GM18868 (cell line): Measurements from ENCODE around the gene CLSTN1.

Experiments used
- ATAC-seq: cut with Tn5 transposase; IDR thresholded peaks from one replicate; pipeline ENCODE4 v1.9.1; 2021; ENCODE audit warnings: mild to moderate bottlenecking, moderate library complexity; ENCODE audit not compliant: unreplicated experiment

CLSTN1 gene

GRCh38 chr1:9852004-9852403 is 28.2 kb upstream of the CLSTN1 start:
- no peak for ATAC-seq

- ATAC-seq: no peak
Measured at GRCh38 chr1:9850442-9851162, 26.8 kb upstream of the CLSTN1 start.

GRCh38 chr1:9849691-9850441 is 26.1 kb upstream of the CLSTN1 start:
- ATAC-seq: no peak

GRCh38 chr1:9848022-9848421 is 24.3 kb upstream of the CLSTN1 start:
- ATAC-seq: no peak

GRCh38 chr1:9847269-9847668 is 23.5 kb upstream of the CLSTN1 start:
- ATAC-seq: no peak

- ATAC-seq: no peak
Measured at GRCh38 chr1:9846611-9847171, 22.9 kb upstream of the CLSTN1 start.

- no peak for ATAC-seq
Measured at GRCh38 chr1:9845914-9846313, 22.1 kb upstream of the CLSTN1 start.

GRCh38 chr1:9844756-9845155 is 21.0 kb upstream of the CLSTN1 start:
- no peak for ATAC-seq

- ATAC-seq: no peak
Measured at GRCh38 chr1:9844106-9844505, 20.3 kb upstream of the CLSTN1 start.

- no peak for ATAC-seq
Measured at GRCh38 chr1:9843576-9843945, 19.8 kb upstream of the CLSTN1 start.

- ATAC-seq: no peak
Measured at GRCh38 chr1:9842781-9843575, 19.2 kb upstream of the CLSTN1 start.

GRCh38 chr1:9842073-9842711 is 18.4 kb upstream of the CLSTN1 start:
- ATAC-seq: no peak

GRCh38 chr1:9841460-9841859 is 17.7 kb upstream of the CLSTN1 start:
- ATAC-seq: no peak

GRCh38 chr1:9840176-9840575 is 16.4 kb upstream of the CLSTN1 start:
- ATAC-seq: no peak

GRCh38 chr1:9838946-9839345 is 15.2 kb upstream of the CLSTN1 start:
- no peak for ATAC-seq

- no peak for ATAC-seq
Measured at GRCh38 chr1:9836632-9836960, 12.8 kb upstream of the CLSTN1 start.

- no peak for ATAC-seq
Measured at GRCh38 chr1:9835758-9836631, 12.2 kb upstream of the CLSTN1 start.

- no peak for ATAC-seq
Measured at GRCh38 chr1:9835404-9835757, 11.6 kb upstream of the CLSTN1 start.

- ATAC-seq: no peak
Measured at GRCh38 chr1:9833632-9834031, 9.9 kb upstream of the CLSTN1 start.

- ATAC-seq: no peak
Measured at GRCh38 chr1:9827558-9828185, 3.9 kb upstream of the CLSTN1 start.
